OCI-LY7 (cell line): ENCODE data around the gene GPSM3. TPM values are rescaled to one million over a fixed set of nuclear protein-coding genes. Genes with fewer than 3 reads are reported as not detected.

Experiments used
- BruUV-seq: library from RNA; stranded (reverse); fragments of 400-500 nt; replicated peaks from 2 replicates; lab custom pipeline; 2021; lab: Mats Ljungman, UMichigan
- CTCF ChIA-PET: fragments of 300-600 bp; sonication (Branson Sonifier 250); formaldehyde crosslinking; loops from one replicate; lab custom pipeline; 2022; ENCODE audit warnings: antibody characterized with exemption; ENCODE audit not compliant: unreplicated experiment; lab: Charles Lee
- POLR2A ChIA-PET: fragments of 300-600 bp; sonication (Branson Sonifier 250); formaldehyde crosslinking; loops from one replicate; lab custom pipeline; 2022; ENCODE audit warnings: antibody characterized with exemption; lab: Charles Lee
- DNase-seq: peaks from one replicate; pipeline ENCODE4 v3.0.0-alpha.2; 2015; ENCODE audit warnings: low spot score
- H2AFZ ChIP-seq: fragments of 200-600 bp; sonication (generic), shearing (Covaris generic); 2 replicates; pipeline ENCODE4 v1.6.1; 2014; ENCODE audit warnings: mild to moderate bottlenecking, antibody characterized with exemption, low read length, moderate library complexity
- H3K27ac ChIP-seq: fragments of 200-600 bp; sonication (generic); 2 replicates; pipeline ENCODE4 v1.5.1; 2014; ENCODE audit warnings: mixed run types, low read depth, mild to moderate bottlenecking, moderate library complexity, low read length, inconsistent platforms; ENCODE audit not compliant: poor library complexity, severe bottlenecking
- H3K36me3 ChIP-seq: fragments of 200-600 bp; sonication (generic); 2 replicates; pipeline ENCODE4 v1.6.1; 2014; ENCODE audit warnings: mild to moderate bottlenecking, antibody characterized with exemption, low read length, moderate library complexity, mixed read lengths; ENCODE audit not compliant: insufficient read depth
- H3K4me1 ChIP-seq: fragments of 200-600 bp; sonication (generic); 2 replicates; pipeline ENCODE4 v1.5.1; 2014; ENCODE audit warnings: mild to moderate bottlenecking, low read length; ENCODE audit not compliant: insufficient read depth, poor library complexity, severe bottlenecking
- H3K4me2 ChIP-seq: fragments of 200-600 bp; sonication (generic); 2 replicates; pipeline ENCODE4 v1.6.1; 2014; ENCODE audit warnings: mild to moderate bottlenecking, low read length
- H3K4me3 ChIP-seq: fragments of 200-600 bp; sonication (generic); 2 replicates; pipeline ENCODE4 v1.5.1; 2014; ENCODE audit warnings: mild to moderate bottlenecking, low read depth, low read length; ENCODE audit not compliant: poor library complexity, severe bottlenecking
- H3K79me2 ChIP-seq: fragments of 200-600 bp; sonication (generic); 2 replicates; pipeline ENCODE4 v1.6.1; 2016; ENCODE audit warnings: low read depth, mild to moderate bottlenecking, low read length, moderate library complexity, mixed read lengths; ENCODE audit not compliant: insufficient read depth
- H3K9me2 ChIP-seq: fragments of 200-600 bp; sonication (generic); 2 replicates; pipeline ENCODE4 v1.6.1; 2016; ENCODE audit warnings: mild to moderate bottlenecking, low read length, mixed read lengths; ENCODE audit not compliant: insufficient read depth
- H3K9me3 ChIP-seq: fragments of 200-600 bp; sonication (generic); 2 replicates; pipeline ENCODE4 v1.6.1; 2014; ENCODE audit warnings: mild to moderate bottlenecking, mixed run types, low read length, mixed read lengths
- H4K20me1 ChIP-seq: fragments of 200-600 bp; sonication (generic); 2 replicates; pipeline ENCODE4 v1.6.1; 2014; ENCODE audit warnings: mild to moderate bottlenecking, antibody characterized with exemption, low read length, moderate library complexity, mixed read lengths; ENCODE audit not compliant: insufficient read depth
- CTCF ChIP-seq: fragments of 200-600 bp; sonication (generic); conservative IDR thresholded peaks from 2 replicates; pipeline ENCODE4 v1.5.1; 2014; ENCODE audit warnings: mild to moderate bottlenecking, antibody characterized with exemption, low read length, moderate library complexity, mixed read lengths
- EZH2phosphoT487 ChIP-seq: fragments of 200-600 bp; sonication (generic); IDR thresholded peaks from 2 replicates; pipeline ENCODE4 v1.6.1; 2018; ENCODE audit warnings: low read depth, borderline replicate concordance, mild to moderate bottlenecking, mixed run types, antibody characterized with exemption, low read length, moderate library complexity, mixed read lengths
- intact Hi-C: fragments of 100-400 bp; cut with micrococcal nuclease; formaldehyde crosslinking; loops from one replicate; pipeline ENCODE4 v1.10.0; 2022; ENCODE audit not compliant: unreplicated experiment
- total RNA-seq, 2 experiments: library from RNA; depleted of rRNA in 1 of 2; stranded (reverse); fragments of >200 nt in 1 of 2; shearing (Covaris generic) in 1 of 2; gene quantifications; 2 replicates each; pipeline ENCODE4 v1.2.3, GENCODE V29; 2014 to 2022

The GPSM3 gene
- total RNA-seq, 2 experiments from 2014 or later: 94.4 to 100 TPM

- intact Hi-C loops: no loop called here
- Histone ChIP-seq H3K27ac (no peak within 1 kb of the TSS), H3K36me3 (peaks cover 64% of the 10 kb centered on the region), H3K9me2 (no peaks in the 10 kb centered on the region), H3K4me3 (no peak within 1 kb of the TSS), H3K9me3 (no peaks in the 10 kb centered on the region), H3K79me2 (peaks cover 6% of the 10 kb centered on the region; the same call in 1 of the 2 replicates), H3K4me1 (peaks cover 40% of the 10 kb centered on the region), H3K4me2 (no peak within 1 kb of the TSS), H4K20me1 (no peaks in the 10 kb centered on the region), H2AFZ (no peak within 1 kb of the TSS)
- DNase-seq: no peak
- ChIA-PET POLR2A (no interaction called here), CTCF (no interaction called here)
- TF ChIP-seq CTCF: no peak
- no peak for TF ChIP-seq EZH2phosphoT487
- no TSS peak for BruUV-seq
Measured at GRCh38 chr6:32184084-32184640, 8.3 kb downstream of the GPSM3 start, which contains the start of gene AGER. Gene AGER, minus strand, starts transcription at chr6:32184253. Its CDS starts 31 bp downstream, at chr6:32184222.

GRCh38 chr6:32183483-32184083, 8.9 kb downstream of the GPSM3 start:
- H3K4me3 ChIP-seq: no peak overlapping the region
- H3K4me2 ChIP-seq: no peak overlapping the region
- intact Hi-C loops: no loop called here
- H3K27ac ChIP-seq: no peak overlapping the region
- DNase-seq: no peak
- no peaks in the 10 kb centered on the region for H4K20me1 ChIP-seq
- no peaks in the 10 kb centered on the region for H3K9me3 ChIP-seq
- CTCF ChIA-PET: no interaction called here
- no peak for TF ChIP-seq CTCF
- TF ChIP-seq EZH2phosphoT487: no peak
- H3K36me3 ChIP-seq: peaks cover 62% of the 10 kb centered on the region
- H3K9me2 ChIP-seq: no peaks in the 10 kb centered on the region
- no peak overlapping the region for H2AFZ ChIP-seq
- POLR2A ChIA-PET: no interaction called here
- no peaks in the 10 kb centered on the region; the same call in 1 of the 2 replicates for H3K79me2 ChIP-seq
- peaks cover 38% of the 10 kb centered on the region for H3K4me1 ChIP-seq
- no TSS peak for BruUV-seq

GRCh38 chr6:32183030-32183429, 9.4 kb downstream of the GPSM3 start:
- DNase-seq: no peak
- Histone ChIP-seq H3K36me3 (peaks cover 57% of the 10 kb centered on the region), H3K79me2 (no peaks in the 10 kb centered on the region; the same call in 1 of the 2 replicates), H2AFZ (no peak overlapping the region), H4K20me1 (no peaks in the 10 kb centered on the region), H3K9me2 (no peaks in the 10 kb centered on the region), H3K4me1 (peaks cover 33% of the 10 kb centered on the region), H3K9me3 (no peaks in the 10 kb centered on the region), H3K4me3 (no peak overlapping the region), H3K27ac (no peak overlapping the region), H3K4me2 (no peak overlapping the region)
- BruUV-seq: no TSS peak
- intact Hi-C loops: no loop called here
- CTCF ChIA-PET: no interaction called here
- POLR2A ChIA-PET: no interaction called here
- no peak for TF ChIP-seq CTCF
- TF ChIP-seq EZH2phosphoT487: no peak
